HL-60 (cell line): ENCODE data around the gene OPRD1.

Experiments
- DNase-seq, 2 experiments: peaks; one replicate each; pipeline ENCODE4 v3.0.0-alpha.2; 2010 to 2020; ENCODE audit warnings: low read depth in 1 of 2, low spot score in 1 of 2
- H3K27ac ChIP-seq: fragments of 250-450 bp; sonication (Bioruptor Pico); replicated peaks from 2 replicates; pipeline ENCODE4 v1.5.1; 2020; ENCODE audit warnings: mild to moderate bottlenecking, moderate library complexity
- H3K27me3 ChIP-seq: fragments of 250-450 bp; sonication (Bioruptor Pico); 2 replicates; pipeline ENCODE4 v1.5.1; 2021; ENCODE audit warnings: mild to moderate bottlenecking, moderate library complexity; ENCODE audit not compliant: insufficient read depth, poor library complexity, severe bottlenecking
- H3K4me3 ChIP-seq: replicated peaks from 2 replicates; pipeline ENCODE4 v1.5.1; 2011; ENCODE audit warnings: mild to moderate bottlenecking, control low read depth, low read length; ENCODE audit not compliant: insufficient read depth
- GABPA ChIP-seq: IDR thresholded peaks from 2 replicates; pipeline ENCODE4 v1.6.1; 2012; ENCODE audit warnings: low read depth
- POLR2AphosphoS5 ChIP-seq: IDR thresholded peaks from 2 replicates; pipeline ENCODE4 v1.6.1; 2012; ENCODE audit warnings: low read depth
- SPI1 ChIP-seq: IDR thresholded peaks from 2 replicates; pipeline ENCODE4 v1.6.1; 2012; ENCODE audit warnings: low read depth, mild to moderate bottlenecking, borderline replicate concordance
- TF ChIP-seq, protein P1 (sequence below): IDR thresholded peaks from 2 replicates; pipeline ENCODE4 v1.6.1; 2012; ENCODE audit warnings: low read depth; ENCODE audit not compliant: insufficient replicate concordance
- TF ChIP-seq, protein P2 (sequence below): IDR thresholded peaks from one replicate; pipeline ENCODE4 v1.5.1; 2011; ENCODE audit warnings: low read length, control low read depth, inconsistent platforms; ENCODE audit not compliant: insufficient read depth

OPRD1 gene

DNA sequence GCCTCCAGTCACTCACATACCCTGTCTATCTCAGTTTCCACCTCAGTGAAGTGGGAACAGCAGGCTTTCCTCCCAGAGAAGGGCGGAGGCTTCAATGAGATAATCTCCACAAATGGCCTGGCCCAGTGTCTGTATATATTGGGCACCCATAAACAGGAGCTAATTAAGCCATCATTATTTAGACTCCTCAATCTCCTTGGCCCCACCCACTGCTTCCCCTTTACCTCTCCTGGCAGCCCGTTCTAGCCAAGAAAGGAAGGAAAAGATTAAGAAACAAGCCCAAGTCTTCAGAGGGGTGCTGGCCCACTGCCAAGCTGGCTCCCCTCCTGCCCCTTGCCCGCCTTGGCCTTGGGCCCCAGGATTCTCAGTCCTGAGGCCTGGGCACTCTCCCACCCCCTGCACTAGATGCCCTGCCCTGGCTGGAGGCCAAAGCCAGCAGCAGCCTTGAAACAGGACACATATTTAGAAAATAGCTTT lies 86.5 kb downstream of the OPRD1 start:
- Histone ChIP-seq H3K27ac (no peak overlapping the region), H3K27me3 (no peaks in the 10 kb centered on the region), H3K4me3 (no peak overlapping the region)
- TF ChIP-seq, protein P1, sequence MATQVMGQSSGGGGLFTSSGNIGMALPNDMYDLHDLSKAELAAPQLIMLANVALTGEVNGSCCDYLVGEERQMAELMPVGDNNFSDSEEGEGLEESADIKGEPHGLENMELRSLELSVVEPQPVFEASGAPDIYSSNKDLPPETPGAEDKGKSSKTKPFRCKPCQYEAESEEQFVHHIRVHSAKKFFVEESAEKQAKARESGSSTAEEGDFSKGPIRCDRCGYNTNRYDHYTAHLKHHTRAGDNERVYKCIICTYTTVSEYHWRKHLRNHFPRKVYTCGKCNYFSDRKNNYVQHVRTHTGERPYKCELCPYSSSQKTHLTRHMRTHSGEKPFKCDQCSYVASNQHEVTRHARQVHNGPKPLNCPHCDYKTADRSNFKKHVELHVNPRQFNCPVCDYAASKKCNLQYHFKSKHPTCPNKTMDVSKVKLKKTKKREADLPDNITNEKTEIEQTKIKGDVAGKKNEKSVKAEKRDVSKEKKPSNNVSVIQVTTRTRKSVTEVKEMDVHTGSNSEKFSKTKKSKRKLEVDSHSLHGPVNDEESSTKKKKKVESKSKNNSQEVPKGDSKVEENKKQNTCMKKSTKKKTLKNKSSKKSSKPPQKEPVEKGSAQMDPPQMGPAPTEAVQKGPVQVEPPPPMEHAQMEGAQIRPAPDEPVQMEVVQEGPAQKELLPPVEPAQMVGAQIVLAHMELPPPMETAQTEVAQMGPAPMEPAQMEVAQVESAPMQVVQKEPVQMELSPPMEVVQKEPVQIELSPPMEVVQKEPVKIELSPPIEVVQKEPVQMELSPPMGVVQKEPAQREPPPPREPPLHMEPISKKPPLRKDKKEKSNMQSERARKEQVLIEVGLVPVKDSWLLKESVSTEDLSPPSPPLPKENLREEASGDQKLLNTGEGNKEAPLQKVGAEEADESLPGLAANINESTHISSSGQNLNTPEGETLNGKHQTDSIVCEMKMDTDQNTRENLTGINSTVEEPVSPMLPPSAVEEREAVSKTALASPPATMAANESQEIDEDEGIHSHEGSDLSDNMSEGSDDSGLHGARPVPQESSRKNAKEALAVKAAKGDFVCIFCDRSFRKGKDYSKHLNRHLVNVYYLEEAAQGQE, result no peak
- TF ChIP-seq GABPA, result no peak
- TF ChIP-seq SPI1, result no peak
- TF ChIP-seq, protein P2, sequence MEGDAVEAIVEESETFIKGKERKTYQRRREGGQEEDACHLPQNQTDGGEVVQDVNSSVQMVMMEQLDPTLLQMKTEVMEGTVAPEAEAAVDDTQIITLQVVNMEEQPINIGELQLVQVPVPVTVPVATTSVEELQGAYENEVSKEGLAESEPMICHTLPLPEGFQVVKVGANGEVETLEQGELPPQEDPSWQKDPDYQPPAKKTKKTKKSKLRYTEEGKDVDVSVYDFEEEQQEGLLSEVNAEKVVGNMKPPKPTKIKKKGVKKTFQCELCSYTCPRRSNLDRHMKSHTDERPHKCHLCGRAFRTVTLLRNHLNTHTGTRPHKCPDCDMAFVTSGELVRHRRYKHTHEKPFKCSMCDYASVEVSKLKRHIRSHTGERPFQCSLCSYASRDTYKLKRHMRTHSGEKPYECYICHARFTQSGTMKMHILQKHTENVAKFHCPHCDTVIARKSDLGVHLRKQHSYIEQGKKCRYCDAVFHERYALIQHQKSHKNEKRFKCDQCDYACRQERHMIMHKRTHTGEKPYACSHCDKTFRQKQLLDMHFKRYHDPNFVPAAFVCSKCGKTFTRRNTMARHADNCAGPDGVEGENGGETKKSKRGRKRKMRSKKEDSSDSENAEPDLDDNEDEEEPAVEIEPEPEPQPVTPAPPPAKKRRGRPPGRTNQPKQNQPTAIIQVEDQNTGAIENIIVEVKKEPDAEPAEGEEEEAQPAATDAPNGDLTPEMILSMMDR, result no peak
- TF ChIP-seq POLR2AphosphoS5, result no peak
- peak in 1 of 2 experiments; percentile 37 for DNase-seq

DNA sequence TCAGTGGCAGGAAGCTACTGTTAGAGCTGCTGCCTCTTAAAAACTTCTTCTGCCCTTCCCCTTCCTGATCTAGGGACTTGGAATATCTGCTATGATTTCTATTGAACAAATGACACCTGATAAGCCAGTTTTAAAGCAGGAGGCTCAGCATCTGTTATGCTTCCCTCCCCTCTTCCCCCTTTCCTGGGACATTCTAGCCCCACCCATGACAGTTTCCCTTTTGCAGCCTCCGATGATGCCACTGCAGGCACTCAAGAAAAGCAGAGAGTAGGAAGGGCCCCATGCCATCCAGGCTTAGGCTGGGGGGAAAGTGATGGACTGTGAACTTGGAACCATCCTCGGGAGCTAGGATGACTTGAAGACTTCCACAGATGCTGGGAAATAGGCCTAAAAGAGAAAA lies 87.3 kb downstream of the OPRD1 start:
- DNase-seq, result no peak
- TF ChIP-seq, protein P1, result no peak
- TF ChIP-seq POLR2AphosphoS5 (no peak), SPI1 (no peak), GABPA (no peak)
- TF ChIP-seq, protein P2, result no peak
- no peak overlapping the region for H3K27ac ChIP-seq
- H3K27me3 ChIP-seq, result no peaks in the 10 kb centered on the region
- no peak overlapping the region for H3K4me3 ChIP-seq

DNA sequence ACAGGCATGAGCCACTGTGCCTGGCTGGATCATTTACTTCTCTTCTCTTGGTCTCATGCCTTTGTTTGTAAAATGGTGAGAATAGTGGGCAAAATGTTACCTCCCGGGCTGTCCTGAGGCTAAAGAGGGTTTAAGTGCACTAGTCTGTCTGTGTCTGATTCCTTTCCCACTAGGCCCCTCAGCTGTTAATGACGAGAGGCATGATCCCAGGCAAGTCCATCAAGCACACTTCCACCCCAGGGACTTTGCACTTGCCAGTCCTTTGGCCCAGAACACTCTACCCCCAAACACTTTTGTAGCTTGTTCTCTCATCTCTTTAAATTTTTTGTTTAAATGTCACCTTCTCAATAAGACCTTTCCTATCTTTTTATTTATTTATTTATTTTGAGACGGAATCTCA lies 88.6 kb downstream of the OPRD1 start:
- no peak for TF ChIP-seq SPI1
- TF ChIP-seq, protein P2, result no peak
- TF ChIP-seq GABPA, result no peak
- TF ChIP-seq, protein P1, result no peak
- no peak for TF ChIP-seq POLR2AphosphoS5
- no peaks in the 10 kb centered on the region for H3K27me3 ChIP-seq
- H3K27ac ChIP-seq, result no peak overlapping the region
- no peak overlapping the region for H3K4me3 ChIP-seq
- no peak for DNase-seq
